ENCODE results near the gene SIRT4. TPM values are rescaled to one million over a fixed set of nuclear protein-coding genes. Genes with fewer than 3 reads are reported as not detected.

SIRT4 gene
- total and polyA plus RNA-seq, 2 of the 4 experiments (the other 2 are of a cell fraction) = 0.87 to 2.0 TPM

DNA sequence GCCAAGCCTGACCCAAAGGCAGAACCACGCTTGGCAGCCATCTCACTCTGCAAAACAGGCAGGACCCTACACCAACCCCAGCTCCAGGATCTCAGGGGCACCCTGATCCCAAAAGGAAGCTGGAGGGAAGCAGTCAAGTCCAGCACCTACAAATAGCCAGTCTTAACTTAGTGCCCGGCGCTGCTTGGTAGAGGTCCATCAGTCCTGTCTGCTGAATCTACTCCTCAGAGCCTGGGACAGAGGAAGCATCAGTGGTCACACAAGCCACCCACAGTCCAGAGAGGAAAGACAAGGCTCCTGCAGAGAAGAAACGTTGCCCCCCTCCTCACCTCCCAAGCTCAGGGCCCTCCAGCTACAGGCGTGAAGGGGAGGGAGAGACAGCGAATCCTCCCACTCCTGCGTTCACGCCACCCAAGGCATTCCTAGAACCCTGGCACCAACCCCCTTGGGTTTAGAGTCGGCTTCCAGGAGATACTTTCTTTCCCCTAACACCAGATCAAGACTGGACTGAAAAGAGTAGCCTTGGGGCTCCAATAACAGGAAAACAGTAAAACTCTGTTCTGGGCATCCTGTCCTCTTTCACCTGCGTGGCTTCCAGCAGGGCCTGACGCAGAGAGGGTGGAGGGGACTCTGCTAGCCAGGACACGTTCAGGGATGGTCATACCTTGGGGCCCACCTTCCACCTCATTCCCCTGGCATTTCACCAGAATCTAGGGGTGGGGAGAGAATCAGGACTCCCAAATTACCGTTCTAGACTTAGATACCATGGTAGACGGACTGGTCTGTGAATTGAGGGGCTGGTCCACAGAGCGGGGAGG, 37.8 kb upstream of the SIRT4 start:
- 0 out of 2 replicates have a peak overlapping the region, but pooled peaks have one; percentile 40 for H2BK20ac ChIP-seq (ENCODE audit: low read depth, low read length)
- peak overlapping the region; percentile 97 for H3K14ac ChIP-seq (replicated peaks; ENCODE audit: low read depth, low read length)
- peaks cover 26% of the 10 kb centered on the region for H3K4me1 ChIP-seq (ENCODE audit: control insufficient read depth, insufficient read depth, low read length)
- H3K4me3 ChIP-seq (ENCODE audit: insufficient read depth, low read depth, low read length) = peak overlapping the region; percentile 98
- TF ChIP-seq MAZ (IDR thresholded peaks at IDR 0.05; ENCODE audit: borderline replicate concordance, low read depth, low read length) (0 out of 2 replicates have a peak, but pooled peaks have one; percentile 8), MAFK (IDR thresholded peaks at IDR 0.05; ENCODE audit: low read depth, low read length) (no peak), RAD21 (IDR thresholded peaks at IDR 0.05; ENCODE audit: low read length) (0 out of 2 replicates have a peak, but pooled peaks have one; percentile 8), FOS (IDR thresholded peaks at IDR 0.05; ENCODE audit: low read depth, low read length) (no peak), BHLHE40 (IDR thresholded peaks at IDR 0.05; ENCODE audit: low read depth, low read length) (no peak), MXI1 (IDR thresholded peaks at IDR 0.05; ENCODE audit: borderline replicate concordance, low read depth, low read length) (no peak), RFX5 (IDR thresholded peaks at IDR 0.05; ENCODE audit: low read depth, low read length) (no peak), USF2 (IDR thresholded peaks at IDR 0.05; ENCODE audit: low read depth, low read length) (no peak), NFE2L2 (IDR thresholded peaks at IDR 0.05; ENCODE audit: low read depth, low read length) (no peak), CHD1 (IDR thresholded peaks at IDR 0.05; ENCODE audit: low read depth, low read length) (0 out of 2 replicates have a peak, but pooled peaks have one; percentile 28), POLR2A (IDR thresholded peaks at IDR 0.05; ENCODE audit: low read depth, low read length) (no peak)
- TF ChIP-seq, protein P1, sequence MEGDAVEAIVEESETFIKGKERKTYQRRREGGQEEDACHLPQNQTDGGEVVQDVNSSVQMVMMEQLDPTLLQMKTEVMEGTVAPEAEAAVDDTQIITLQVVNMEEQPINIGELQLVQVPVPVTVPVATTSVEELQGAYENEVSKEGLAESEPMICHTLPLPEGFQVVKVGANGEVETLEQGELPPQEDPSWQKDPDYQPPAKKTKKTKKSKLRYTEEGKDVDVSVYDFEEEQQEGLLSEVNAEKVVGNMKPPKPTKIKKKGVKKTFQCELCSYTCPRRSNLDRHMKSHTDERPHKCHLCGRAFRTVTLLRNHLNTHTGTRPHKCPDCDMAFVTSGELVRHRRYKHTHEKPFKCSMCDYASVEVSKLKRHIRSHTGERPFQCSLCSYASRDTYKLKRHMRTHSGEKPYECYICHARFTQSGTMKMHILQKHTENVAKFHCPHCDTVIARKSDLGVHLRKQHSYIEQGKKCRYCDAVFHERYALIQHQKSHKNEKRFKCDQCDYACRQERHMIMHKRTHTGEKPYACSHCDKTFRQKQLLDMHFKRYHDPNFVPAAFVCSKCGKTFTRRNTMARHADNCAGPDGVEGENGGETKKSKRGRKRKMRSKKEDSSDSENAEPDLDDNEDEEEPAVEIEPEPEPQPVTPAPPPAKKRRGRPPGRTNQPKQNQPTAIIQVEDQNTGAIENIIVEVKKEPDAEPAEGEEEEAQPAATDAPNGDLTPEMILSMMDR (conservative IDR thresholded peaks at IDR 0.05; ENCODE audit: low read depth, low read length) = no peak
- TF ChIP-seq, protein P2, sequence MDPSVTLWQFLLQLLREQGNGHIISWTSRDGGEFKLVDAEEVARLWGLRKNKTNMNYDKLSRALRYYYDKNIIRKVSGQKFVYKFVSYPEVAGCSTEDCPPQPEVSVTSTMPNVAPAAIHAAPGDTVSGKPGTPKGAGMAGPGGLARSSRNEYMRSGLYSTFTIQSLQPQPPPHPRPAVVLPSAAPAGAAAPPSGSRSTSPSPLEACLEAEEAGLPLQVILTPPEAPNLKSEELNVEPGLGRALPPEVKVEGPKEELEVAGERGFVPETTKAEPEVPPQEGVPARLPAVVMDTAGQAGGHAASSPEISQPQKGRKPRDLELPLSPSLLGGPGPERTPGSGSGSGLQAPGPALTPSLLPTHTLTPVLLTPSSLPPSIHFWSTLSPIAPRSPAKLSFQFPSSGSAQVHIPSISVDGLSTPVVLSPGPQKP (IDR thresholded peaks at IDR 0.05; ENCODE audit: borderline replicate concordance, low read depth, low read length) = no peak
- H2AFZ ChIP-seq (replicated peaks; ENCODE audit: low read length, poor library complexity) = peak overlapping the region; percentile 54
- in situ Hi-C loops (cut with MboI; ENCODE audit: low sequenced_read_pairs) (loop anchor here (5.0 kb wide), 1 partner anchor 37 kb away; no protein-coding TSS in a partner anchor), dilution Hi-C loops (cut with HindIII; ENCODE audit: low sequenced_read_pairs, unreplicated experiment) (no loop called here), intact Hi-C loops (cut with micrococcal nuclease) (loop anchor here (2.0 kb wide), 1 partner anchor 63 kb away; the partner anchor contains the start of gene RPLP0)
- H4K8ac ChIP-seq (ENCODE audit: low read depth in 2 of 2, low read length in 2 of 2) = peak overlapping the region; percentile 44 to 72
- H2BK15ac ChIP-seq (ENCODE audit: low read depth, low read length) = peak overlapping the region; percentile 88; the same call in 2 of the 3 replicates
- ChIA-PET CTCF (interaction anchor here (1.2 to 7.2 kb wide), 3 partner anchors 29 to 97 kb away, joined by 3 to 116 read pairs (median 10); no protein-coding TSS in a partner anchor), POLR2A (ENCODE audit: unreplicated experiment) (interaction anchor here (0.6 to 6.5 kb wide), 8 partner anchors 21 to 1893 kb away, joined by 3 to 39 read pairs (median 8); partner anchors contain the start of genes RNU4-2 and RPLP0)
- peak overlapping the region; percentile 97 for H3K27ac ChIP-seq (ENCODE audit: insufficient read depth, low read length)
- WGBS, 2 experiments (ENCODE audit: extremely low coverage in 2 of 2, insufficient read length in 1 of 2) = no CpG with 5 or more reads among the region's 15 CpGs
- H3K4me2 ChIP-seq (ENCODE audit: low read depth, low read length) = peak overlapping the region; percentile 97
- peaks cover 29% of the 10 kb centered on the region for H3K9me1 ChIP-seq (ENCODE audit: insufficient read depth, low read length)
- H3K27me3 ChIP-seq (ENCODE audit: control insufficient read depth, insufficient read depth, low read length) = no peaks in the 10 kb centered on the region
- peak overlapping the region; percentile 64 for H2BK120ac ChIP-seq (ENCODE audit: low read depth, low read length)
- H3K9me3 ChIP-seq (ENCODE audit: control insufficient read depth, insufficient read depth, low read length) = no peaks in the 10 kb centered on the region
- H2AK5ac ChIP-seq (ENCODE audit: low read depth, low read length) = peak overlapping the region; percentile 95
- no TSS peak for BruUV-seq (replicated peaks)
- H3K18ac ChIP-seq (ENCODE audit: low read depth, low read length) = peak overlapping the region; percentile 56
- H2BK5ac ChIP-seq (ENCODE audit: low read depth, low read length, poor library complexity, severe bottlenecking) = peak overlapping the region; percentile 92
- H3K4ac ChIP-seq (ENCODE audit: low read depth, low read length) = peak overlapping the region; percentile 97
- peak overlapping the region; percentile 95 for H3K23ac ChIP-seq (ENCODE audit: low read depth, low read length)
- peaks cover 2 to 43% of the 10 kb centered on the region in 2 experiments; a peak in 2 of 4 replicates for H3K79me1 ChIP-seq (ENCODE audit: low read depth in 1 of 2, low read length in 2 of 2)
- H3K36me3 ChIP-seq (ENCODE audit: control insufficient read depth, insufficient read depth, low read length) = peaks cover 4% of the 10 kb centered on the region; the same call in 1 of the 2 replicates
- peak; percentile 3; the same call in 1 of the 2 replicates for ATAC-seq (ENCODE audit: low read depth)
- no peak for DNase-seq
- H4K5ac ChIP-seq (ENCODE audit: low read depth, low read length) = peak overlapping the region; percentile 21
- H3K56ac ChIP-seq (ENCODE audit: extremely low read depth, insufficient read depth, low read length) = peak overlapping the region; percentile 67
- H2AK9ac ChIP-seq (replicated peaks; ENCODE audit: low read depth, low read length, poor library complexity) = peak overlapping the region; percentile 100
- peaks cover 54% of the 10 kb centered on the region for H4K20me1 ChIP-seq (ENCODE audit: insufficient read depth, low read length)
- H4K91ac ChIP-seq (ENCODE audit: insufficient read depth, low read depth, low read length) = peak overlapping the region; percentile 91
- peak overlapping the region; percentile 96 for H3K9ac ChIP-seq (ENCODE audit: low read depth, low read length)
